WTC11 (cell line): ENCODE measurements around the gene EXOSC7. TPM values are rescaled to one million over a fixed set of nuclear protein-coding genes. Genes with fewer than 3 reads are reported as not detected.
A peak's percentile ranks its signal among the peaks of the same experiment; 100 is the strongest.

Source experiments
- ATAC-seq: fragments of 200-7000 bp; cut with Tn5 transposase; 2 replicates; pipeline ENCODE4 v1.10.0; 2021; ENCODE audit warnings: mild to moderate bottlenecking, moderate library complexity
- CTCF ChIA-PET: fragments of 300-600 bp; sonication (Branson Sonifier 250); formaldehyde crosslinking; loops from one replicate; lab custom pipeline; 2021; ENCODE audit warnings: antibody characterized with exemption; lab: Charles Lee
- POLR2A ChIA-PET: fragments of 350-600 bp; sonication (Branson Sonifier 250); formaldehyde crosslinking; loops from one replicate; lab custom pipeline; 2021; ENCODE audit warnings: antibody characterized with exemption; lab: Charles Lee
- DNase-seq: peaks from one replicate; pipeline ENCODE4 v3.0.0; 2021; ENCODE audit warnings: low spot score
- H3K27ac Mint-ChIP-seq: 2 replicates; pipeline ENCODE4 v1.8.0; 2021; ENCODE audit warnings: mixed read lengths
- H3K27me3 Mint-ChIP-seq: 2 replicates; pipeline ENCODE4 v1.8.0; 2021; ENCODE audit warnings: low read depth, mild to moderate bottlenecking, moderate library complexity, mixed read lengths
- H3K36me3 Mint-ChIP-seq: 2 replicates; pipeline ENCODE4 v1.8.0; 2021; ENCODE audit warnings: mixed read lengths
- H3K4me1 Mint-ChIP-seq: 2 replicates; pipeline ENCODE4 v1.8.0; 2022; ENCODE audit warnings: mixed read lengths
- H3K4me3 Mint-ChIP-seq: 2 replicates; pipeline ENCODE4 v1.8.0; 2021; ENCODE audit warnings: mild to moderate bottlenecking, moderate library complexity, mixed read lengths
- H3K9me3 Mint-ChIP-seq: 2 replicates; pipeline ENCODE4 v1.8.0; 2021; ENCODE audit warnings: mixed read lengths
- CTCF ChIP-seq: fragments of 200-600 bp; IDR thresholded peaks from 2 replicates; pipeline ENCODE4 v1.8.0; 2022; ENCODE audit warnings: antibody characterized with exemption
- ERG ChIP-seq: fragments of 250-450 bp; sonication (Bioruptor Pico); IDR thresholded peaks from 2 replicates; pipeline ENCODE4 v1.8.0; 2021; ENCODE audit warnings: mild to moderate bottlenecking
- ESRRA ChIP-seq: sonication (generic); formaldehyde crosslinking; IDR thresholded peaks from 2 replicates; pipeline ENCODE4 v1.8.1; 2022; ENCODE audit warnings: mild to moderate bottlenecking, missing genetic modification reagents, borderline replicate concordance
- FOXJ3 ChIP-seq: sonication (generic); formaldehyde crosslinking; IDR thresholded peaks from 2 replicates; pipeline ENCODE4 v1.9.0; 2021; ENCODE audit warnings: missing genetic modification reagents, mild to moderate bottlenecking, borderline replicate concordance
- FOXK1 ChIP-seq: sonication (generic); formaldehyde crosslinking; IDR thresholded peaks from 2 replicates; pipeline ENCODE4 v1.8.0; 2022; ENCODE audit warnings: mild to moderate bottlenecking, moderate library complexity, missing genetic modification reagents
- FOXP1 ChIP-seq: sonication (generic); formaldehyde crosslinking; IDR thresholded peaks from 2 replicates; pipeline ENCODE4 v1.8.0; 2022; ENCODE audit warnings: missing genetic modification reagents, mild to moderate bottlenecking, moderate library complexity, borderline replicate concordance
- GABPB1 ChIP-seq: sonication (generic); formaldehyde crosslinking; IDR thresholded peaks from 2 replicates; pipeline ENCODE4 v1.8.1; 2023; ENCODE audit warnings: mild to moderate bottlenecking, missing genetic modification reagents
- GRHL2 ChIP-seq: fragments of 250-450 bp; sonication (Bioruptor Pico); IDR thresholded peaks from 2 replicates; pipeline ENCODE4 v1.8.0; 2022; ENCODE audit warnings: mild to moderate bottlenecking, moderate library complexity; ENCODE audit not compliant: insufficient replicate concordance, severe bottlenecking
- NFYB ChIP-seq: sonication (generic); formaldehyde crosslinking; conservative IDR thresholded peaks from 2 replicates; pipeline ENCODE4 v1.8.0; 2022; ENCODE audit warnings: low read depth, missing genetic modification reagents
- ZNF138 ChIP-seq: sonication (generic); formaldehyde crosslinking; conservative IDR thresholded peaks from 2 replicates; pipeline ENCODE4 v1.8.1; 2022; ENCODE audit warnings: mild to moderate bottlenecking, moderate library complexity, missing genetic modification reagents
- ZNF425 ChIP-seq: fragments of 250-450 bp; sonication (Bioruptor Pico); conservative IDR thresholded peaks from 2 replicates; pipeline ENCODE4 v1.9.0; 2021; ENCODE audit warnings: mild to moderate bottlenecking
- total RNA-seq: library from RNA; stranded (reverse); gene quantifications from 3 replicates; pipeline ENCODE4 v1.2.3, GENCODE V29; 2021
- TF ChIP-seq, protein P1 (sequence below): sonication (generic); formaldehyde crosslinking; IDR thresholded peaks from 2 replicates; pipeline ENCODE4 v1.8.1; 2022; ENCODE audit warnings: low read depth, mild to moderate bottlenecking, moderate library complexity, missing genetic modification reagents, borderline replicate concordance
- TF ChIP-seq, protein P2 (sequence below): sonication (generic); formaldehyde crosslinking; IDR thresholded peaks from 2 replicates; pipeline ENCODE4 v1.8.1; 2023; ENCODE audit warnings: mild to moderate bottlenecking, missing genetic modification reagents
- TF ChIP-seq, protein P3 (sequence below): fragments of 250-450 bp; sonication (Bioruptor Pico); IDR thresholded peaks from 2 replicates; pipeline ENCODE4 v2.1.2; 2022; ENCODE audit warnings: mild to moderate bottlenecking, moderate library complexity
- TF ChIP-seq, protein P4 (sequence below): sonication (generic); formaldehyde crosslinking; conservative IDR thresholded peaks from 2 replicates; pipeline ENCODE4 v1.8.1; 2022; ENCODE audit warnings: mild to moderate bottlenecking, missing genetic modification reagents

The EXOSC7 gene
- total RNA-seq, 1 experiment from 2014 or later = 85.7 TPM

DNA sequence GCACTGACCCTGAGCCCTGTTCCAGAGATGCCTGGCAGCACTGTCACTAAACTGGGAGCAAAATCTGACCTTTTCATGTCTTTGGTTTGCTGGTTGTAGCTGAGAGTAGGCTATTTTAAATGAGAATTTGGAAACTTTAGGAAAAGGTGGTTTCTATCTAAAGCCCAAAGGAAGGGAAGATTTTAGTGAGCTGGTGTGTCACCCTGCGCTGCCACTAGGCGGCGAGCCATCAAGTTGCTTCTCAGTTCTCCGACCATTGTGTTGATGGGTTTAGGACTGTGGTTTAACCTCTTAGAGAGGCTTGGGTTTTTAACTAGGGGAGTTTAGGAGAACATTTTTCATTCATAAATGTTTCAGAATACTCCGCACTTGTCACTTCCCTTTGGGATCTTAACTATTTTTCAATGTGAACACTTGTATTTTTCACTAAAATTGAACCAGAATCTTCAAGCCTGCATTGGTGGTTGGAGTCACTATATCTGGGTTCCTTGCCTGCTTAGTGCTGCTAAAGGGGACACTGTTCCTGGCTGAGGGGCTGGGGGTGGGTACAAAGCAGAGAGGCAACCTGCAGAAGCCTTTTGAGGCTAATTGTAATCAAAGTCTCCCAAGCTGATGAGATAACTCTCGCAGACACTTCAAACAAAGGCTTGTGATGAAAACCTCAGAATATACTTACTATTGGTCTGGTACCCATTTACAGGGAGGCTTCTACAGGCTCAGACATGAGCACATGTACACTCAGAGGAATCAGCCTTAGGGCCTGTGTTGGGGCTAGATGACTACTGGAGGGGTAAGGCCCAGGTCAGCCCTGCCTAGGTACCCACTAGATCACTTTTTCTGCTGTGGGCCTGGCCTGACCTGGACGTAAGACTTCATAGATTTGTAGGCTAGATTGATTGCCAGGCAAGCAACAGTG is 16.8 kb downstream of the EXOSC7 start:
- ATAC-seq (peak; percentile 72), DNase-seq (peak; percentile 59)
- H3K9me3 Mint-ChIP-seq = no peaks in the 10 kb centered on the region
- TF ChIP-seq, protein P1, sequence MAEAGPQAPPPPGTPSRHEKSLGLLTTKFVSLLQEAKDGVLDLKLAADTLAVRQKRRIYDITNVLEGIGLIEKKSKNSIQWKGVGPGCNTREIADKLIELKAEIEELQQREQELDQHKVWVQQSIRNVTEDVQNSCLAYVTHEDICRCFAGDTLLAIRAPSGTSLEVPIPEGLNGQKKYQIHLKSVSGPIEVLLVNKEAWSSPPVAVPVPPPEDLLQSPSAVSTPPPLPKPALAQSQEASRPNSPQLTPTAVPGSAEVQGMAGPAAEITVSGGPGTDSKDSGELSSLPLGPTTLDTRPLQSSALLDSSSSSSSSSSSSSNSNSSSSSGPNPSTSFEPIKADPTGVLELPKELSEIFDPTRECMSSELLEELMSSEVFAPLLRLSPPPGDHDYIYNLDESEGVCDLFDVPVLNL (CRISPR knock-in tag) = no peak
- TF ChIP-seq CTCF = peak; percentile 93
- ChIA-PET CTCF (interaction anchor here (0.8 to 1.9 kb wide), 16 partner anchors 9 to 97 kb away, joined by 3 to 26 read pairs (median 4); partner anchors contain the start of genes EXOSC7 and ZDHHC3), POLR2A (no interaction called here)
- H3K4me1 Mint-ChIP-seq = peaks cover 39% of the 10 kb centered on the region
- peak overlapping the region; percentile 34 for H3K4me3 Mint-ChIP-seq
- peaks cover 50% of the 10 kb centered on the region for H3K36me3 Mint-ChIP-seq
- H3K27ac Mint-ChIP-seq = peak overlapping the region; percentile 79
- H3K27me3 Mint-ChIP-seq = no peaks in the 10 kb centered on the region

GRCh38 chr3:44993471-44994205 is 17.6 kb downstream of the EXOSC7 start:
- Mint-ChIP-seq H3K36me3 (peaks cover 57% of the 10 kb centered on the region), H3K9me3 (no peaks in the 10 kb centered on the region), H3K27ac (peak overlapping the region; percentile 79), H3K4me1 (peaks cover 31% of the 10 kb centered on the region), H3K4me3 (peak overlapping the region; percentile 34), H3K27me3 (no peaks in the 10 kb centered on the region)
- CTCF ChIA-PET = interaction anchor here (0.6 to 1.5 kb wide), 8 partner anchors 10 to 62 kb away, joined by 3 to 5 read pairs (median 4); no protein-coding TSS in a partner anchor
- ATAC-seq (peak; percentile 56), DNase-seq (no peak)
- POLR2A ChIA-PET = no interaction called here
- TF ChIP-seq ESRRA (no peak), FOXP1 (CRISPR knock-in tag) (no peak), FOXK1 (no peak), ZNF425 (CRISPR knock-in tag) (no peak), ERG (CRISPR knock-in tag) (no peak), GABPB1 (CRISPR knock-in tag) (no peak), GRHL2 (CRISPR knock-in tag) (no peak), FOXJ3 (CRISPR knock-in tag) (no peak), NFYB (CRISPR knock-in tag) (no peak), ZNF138 (CRISPR knock-in tag) (no peak)
- TF ChIP-seq, protein P2, sequence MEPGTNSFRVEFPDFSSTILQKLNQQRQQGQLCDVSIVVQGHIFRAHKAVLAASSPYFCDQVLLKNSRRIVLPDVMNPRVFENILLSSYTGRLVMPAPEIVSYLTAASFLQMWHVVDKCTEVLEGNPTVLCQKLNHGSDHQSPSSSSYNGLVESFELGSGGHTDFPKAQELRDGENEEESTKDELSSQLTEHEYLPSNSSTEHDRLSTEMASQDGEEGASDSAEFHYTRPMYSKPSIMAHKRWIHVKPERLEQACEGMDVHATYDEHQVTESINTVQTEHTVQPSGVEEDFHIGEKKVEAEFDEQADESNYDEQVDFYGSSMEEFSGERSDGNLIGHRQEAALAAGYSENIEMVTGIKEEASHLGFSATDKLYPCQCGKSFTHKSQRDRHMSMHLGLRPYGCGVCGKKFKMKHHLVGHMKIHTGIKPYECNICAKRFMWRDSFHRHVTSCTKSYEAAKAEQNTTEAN (CRISPR knock-in tag) = no peak
- TF ChIP-seq, protein P3, sequence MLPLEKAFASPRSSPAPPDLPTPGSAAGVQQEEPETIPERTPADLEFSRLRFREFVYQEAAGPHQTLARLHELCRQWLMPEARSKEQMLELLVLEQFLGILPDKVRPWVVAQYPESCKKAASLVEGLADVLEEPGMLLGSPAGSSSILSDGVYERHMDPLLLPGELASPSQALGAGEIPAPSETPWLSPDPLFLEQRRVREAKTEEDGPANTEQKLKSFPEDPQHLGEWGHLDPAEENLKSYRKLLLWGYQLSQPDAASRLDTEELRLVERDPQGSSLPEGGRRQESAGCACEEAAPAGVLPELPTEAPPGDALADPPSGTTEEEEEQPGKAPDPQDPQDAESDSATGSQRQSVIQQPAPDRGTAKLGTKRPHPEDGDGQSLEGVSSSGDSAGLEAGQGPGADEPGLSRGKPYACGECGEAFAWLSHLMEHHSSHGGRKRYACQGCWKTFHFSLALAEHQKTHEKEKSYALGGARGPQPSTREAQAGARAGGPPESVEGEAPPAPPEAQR (CRISPR knock-in tag) = no peak
- TF ChIP-seq, protein P4, sequence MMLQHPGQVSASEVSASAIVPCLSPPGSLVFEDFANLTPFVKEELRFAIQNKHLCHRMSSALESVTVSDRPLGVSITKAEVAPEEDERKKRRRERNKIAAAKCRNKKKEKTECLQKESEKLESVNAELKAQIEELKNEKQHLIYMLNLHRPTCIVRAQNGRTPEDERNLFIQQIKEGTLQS (CRISPR knock-in tag) = no peak
